WI38 (cell line): Measurements from ENCODE around the gene ARF6.

Source experiments
- H3K4me3 ChIP-seq: 2 replicates; pipeline ENCODE4 v1.5.1; 2011; ENCODE audit warnings: low read depth, mild to moderate bottlenecking, control low read depth, low read length
- CTCF ChIP-seq: IDR thresholded peaks from 2 replicates; pipeline ENCODE4 v1.5.1; 2012; ENCODE audit warnings: low read depth, mild to moderate bottlenecking, control low read depth, low read length

ARF6 gene

GRCh38 chr14:49892636-49893308 lies at the start of gene ARF6:
Gene ARF6, plus strand, starts transcription at chr14:49893082. Its CDS starts 655 bp downstream, at chr14:49893737.
- no peak for TF ChIP-seq CTCF
- peak within 1 kb of the TSS; percentile 93 for H3K4me3 ChIP-seq

DNA sequence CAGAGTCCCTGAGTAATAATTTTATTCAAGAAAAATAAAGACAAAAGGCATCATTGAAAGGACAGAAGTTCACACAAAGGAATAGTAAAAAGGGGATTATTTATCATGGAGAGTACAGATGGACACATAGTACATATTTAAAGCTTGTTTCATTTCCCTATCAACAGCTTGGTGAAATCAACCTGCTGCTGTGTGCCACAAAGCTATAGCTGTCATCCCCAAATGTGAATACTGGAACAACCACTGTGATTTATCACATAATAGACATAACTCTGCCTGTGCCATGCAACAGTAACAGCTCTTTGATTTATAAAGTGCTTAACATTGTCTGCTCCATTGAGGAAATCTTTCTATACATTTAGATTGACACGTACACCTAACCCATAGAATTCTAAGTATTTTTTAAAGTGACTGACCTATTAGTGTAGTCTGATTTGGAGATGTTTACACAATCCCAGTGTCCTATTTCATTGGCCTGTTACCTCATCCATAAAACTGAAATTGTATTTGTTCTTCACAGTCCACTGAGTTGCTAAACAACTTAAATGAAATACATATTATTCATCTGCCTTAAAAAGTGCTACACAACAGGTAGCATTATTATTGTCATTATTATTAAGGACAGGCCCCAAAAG lies 43.6 kb upstream of the ARF6 start:
- H3K4me3 ChIP-seq: no peak overlapping the region

DNA sequence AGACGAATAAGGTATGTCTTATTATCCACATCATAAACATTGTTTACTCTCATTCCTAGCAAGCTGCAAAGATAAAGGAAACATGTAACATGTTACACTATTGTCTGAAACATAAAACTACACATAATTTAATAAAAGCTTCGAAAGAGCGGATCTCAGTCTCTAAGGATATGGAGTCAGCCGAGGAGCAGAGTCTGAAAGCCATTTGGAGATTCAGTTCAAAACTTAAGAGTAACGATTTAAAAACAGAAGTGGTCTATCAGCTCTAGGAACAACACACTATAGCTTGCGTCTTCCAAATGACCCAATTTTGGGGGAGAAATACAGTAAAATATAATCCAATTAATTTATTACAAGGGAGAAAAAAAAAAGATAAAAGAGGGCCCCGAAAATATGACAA lies 41.1 kb upstream of the ARF6 start:
- TF ChIP-seq CTCF: no peak
- peak overlapping the region; percentile 99 for H3K4me3 ChIP-seq

More for the DNA sequence above, 43.6 kb upstream of the ARF6 start:
- no peak for TF ChIP-seq CTCF

DNA sequence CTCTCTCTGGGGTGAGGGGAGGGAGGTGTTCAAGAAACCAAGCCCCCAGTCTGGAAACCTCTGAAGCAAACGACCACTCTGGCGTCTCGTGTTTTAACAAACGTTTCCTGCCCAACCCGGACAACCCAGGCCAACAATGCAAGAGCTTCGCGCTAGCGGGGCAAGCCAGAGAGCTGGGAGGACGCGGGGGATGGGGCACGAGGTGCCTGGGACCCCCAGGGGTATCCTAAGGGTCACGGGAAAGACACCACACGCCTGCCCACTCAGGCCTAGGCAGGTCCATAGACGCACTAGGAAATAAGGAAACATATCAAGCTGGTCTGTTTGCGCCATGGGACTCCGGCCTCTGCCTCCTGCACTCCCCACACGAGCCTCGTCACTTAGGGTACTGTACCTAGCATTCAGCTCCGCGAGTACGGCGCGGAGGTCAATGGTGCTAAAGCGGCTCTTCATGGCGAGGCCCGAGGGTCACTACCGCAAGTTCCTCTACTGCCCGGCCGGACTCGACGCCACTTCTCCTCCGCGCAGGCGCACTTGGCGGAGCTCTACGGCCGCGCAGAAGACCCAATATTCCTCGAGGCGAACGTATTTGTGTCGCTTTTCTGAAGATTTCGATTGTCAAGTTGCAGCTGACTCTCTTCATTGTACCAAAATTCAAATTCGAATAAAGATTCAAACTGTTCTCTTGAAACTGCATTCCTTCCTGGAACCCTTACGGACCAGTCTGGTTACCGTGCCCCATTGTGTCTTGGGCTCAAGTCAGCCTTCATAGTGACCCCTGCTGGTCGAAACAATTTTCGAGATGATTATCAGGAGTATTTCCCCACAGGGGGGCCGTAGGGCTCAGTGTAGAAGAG lies 40.4 kb upstream of the ARF6 start, which contains the start of gene NEMF:
TSS of gene NEMF (minus strand) at position 488 of the 857 bp plus-strand sequence. CDS start at position 453, 35 bp downstream.
- H3K4me3 ChIP-seq: peak within 1 kb of the TSS; percentile 99
- TF ChIP-seq CTCF: peak; percentile 70

- TF ChIP-seq CTCF: no peak
- peak overlapping the region; percentile 99 for H3K4me3 ChIP-seq
Measured at GRCh38 chr14:49853158-49853477, 39.8 kb upstream of the ARF6 start.

DNA sequence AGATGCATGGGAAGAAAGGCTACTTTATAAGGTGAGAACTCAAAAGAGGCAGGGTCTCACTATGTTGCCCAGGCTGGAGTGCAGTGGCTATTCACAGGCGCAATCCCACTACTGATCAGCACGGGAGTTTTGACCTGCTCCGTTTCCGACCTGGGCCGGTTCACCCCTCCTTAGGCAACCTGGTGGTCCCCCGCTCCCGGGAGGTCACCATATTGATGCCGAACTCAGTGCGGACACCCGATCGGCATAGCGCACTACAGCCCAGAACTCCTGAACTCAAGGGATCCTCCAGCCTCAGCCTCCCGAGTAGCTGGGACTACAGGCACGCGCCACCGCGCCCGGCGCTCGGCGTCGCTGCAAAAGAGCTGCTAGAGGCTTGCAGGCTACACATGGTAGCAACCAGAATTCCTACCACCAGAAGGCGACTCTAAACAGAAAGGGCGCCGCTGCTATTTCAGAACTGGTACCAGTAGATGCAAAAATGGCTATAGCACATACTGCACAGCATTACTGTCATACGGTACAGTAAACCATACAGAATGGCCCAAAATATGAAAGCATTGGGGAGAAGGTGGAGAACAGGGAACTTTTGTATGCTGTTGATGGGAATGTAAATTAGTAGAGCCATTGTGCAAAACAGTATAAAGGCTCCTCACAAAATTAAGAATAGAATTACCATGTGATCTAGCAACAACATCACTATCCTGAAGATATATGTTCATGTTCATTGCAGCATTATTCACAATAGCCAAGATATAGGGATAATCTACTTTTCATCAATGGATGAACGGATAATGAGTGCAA lies 39.1 kb upstream of the ARF6 start:
- TF ChIP-seq CTCF: peak; percentile 57
- H3K4me3 ChIP-seq: no peak overlapping the region
